ENCODE measurements around the gene ZNF227. TPM values are rescaled to one million over a fixed set of nuclear protein-coding genes. Genes with fewer than 3 reads are reported as not detected.
A peak's percentile ranks its signal among the peaks of the same experiment; 100 is the strongest.
"Not testable (repeated sequence)": the region's sequence is repeated elsewhere in the genome, so short reads cannot be mapped to it uniquely, and the experiment has no call there.

Gene ZNF227
- total RNA-seq, 1 experiment from 2014 or later = 18.5 TPM

DNA sequence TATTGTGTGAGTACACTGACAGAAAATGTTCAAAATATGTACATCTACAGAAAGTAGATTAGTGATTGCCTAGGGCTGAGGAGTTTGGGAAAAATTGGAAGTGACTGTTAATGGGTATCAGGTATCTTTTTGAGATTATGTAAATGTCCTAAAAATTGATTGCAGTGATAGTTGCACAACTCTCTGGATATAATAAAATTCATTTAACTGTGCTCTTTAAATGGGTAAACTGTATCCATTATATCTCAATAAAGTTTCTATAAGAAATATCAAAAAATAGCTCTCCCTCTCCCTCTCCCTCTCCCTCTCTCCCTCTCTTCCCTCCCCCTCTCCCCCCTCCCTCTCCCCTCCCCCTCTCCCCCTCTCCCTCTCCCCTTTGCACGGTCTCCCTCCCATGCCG, 9.4 kb upstream of the ZNF227 start:
- peaks cover 16% of the 10 kb centered on the region for H3K36me3 Mint-ChIP-seq
- peaks cover 48% of the 10 kb centered on the region for H3K9me3 Mint-ChIP-seq
- DNase-seq (ENCODE audit: low spot score) (no peak), ATAC-seq (no peak)
- TF ChIP-seq ZNF532 (CRISPR knock-in tag; IDR thresholded peaks at IDR 0.05; ENCODE audit: borderline replicate concordance) (no peak), ZNF512 (CRISPR knock-in tag; IDR thresholded peaks at IDR 0.05; ENCODE audit: borderline replicate concordance) (no peak), ZBTB21 (CRISPR knock-in tag; IDR thresholded peaks at IDR 0.05; ENCODE audit: borderline replicate concordance) (no peak), MXD4 (CRISPR knock-in tag; IDR thresholded peaks at IDR 0.05; ENCODE audit: borderline replicate concordance) (no peak), ZNF671 (CRISPR knock-in tag; IDR thresholded peaks at IDR 0.05) (no peak), ARID4B (CRISPR knock-in tag; IDR thresholded peaks at IDR 0.05; ENCODE audit: borderline replicate concordance) (no peak), ZMAT4 (CRISPR knock-in tag; IDR thresholded peaks at IDR 0.05) (no peak)
- TF ChIP-seq, protein P1, sequence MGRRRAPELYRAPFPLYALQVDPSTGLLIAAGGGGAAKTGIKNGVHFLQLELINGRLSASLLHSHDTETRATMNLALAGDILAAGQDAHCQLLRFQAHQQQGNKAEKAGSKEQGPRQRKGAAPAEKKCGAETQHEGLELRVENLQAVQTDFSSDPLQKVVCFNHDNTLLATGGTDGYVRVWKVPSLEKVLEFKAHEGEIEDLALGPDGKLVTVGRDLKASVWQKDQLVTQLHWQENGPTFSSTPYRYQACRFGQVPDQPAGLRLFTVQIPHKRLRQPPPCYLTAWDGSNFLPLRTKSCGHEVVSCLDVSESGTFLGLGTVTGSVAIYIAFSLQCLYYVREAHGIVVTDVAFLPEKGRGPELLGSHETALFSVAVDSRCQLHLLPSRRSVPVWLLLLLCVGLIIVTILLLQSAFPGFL (CRISPR knock-in tag; IDR thresholded peaks at IDR 0.05; ENCODE audit: borderline replicate concordance) = no peak
- ChIA-PET CTCF (no interaction called here), POLR2A (no interaction called here)
- H3K4me3 Mint-ChIP-seq = no peak overlapping the region
- H3K4me1 Mint-ChIP-seq = peaks cover 2% of the 10 kb centered on the region; the same call in 1 of the 2 replicates
- no peak overlapping the region for H3K27ac Mint-ChIP-seq
- H3K27me3 Mint-ChIP-seq (ENCODE audit: low read depth) = peaks cover 26% of the 10 kb centered on the region

DNA sequence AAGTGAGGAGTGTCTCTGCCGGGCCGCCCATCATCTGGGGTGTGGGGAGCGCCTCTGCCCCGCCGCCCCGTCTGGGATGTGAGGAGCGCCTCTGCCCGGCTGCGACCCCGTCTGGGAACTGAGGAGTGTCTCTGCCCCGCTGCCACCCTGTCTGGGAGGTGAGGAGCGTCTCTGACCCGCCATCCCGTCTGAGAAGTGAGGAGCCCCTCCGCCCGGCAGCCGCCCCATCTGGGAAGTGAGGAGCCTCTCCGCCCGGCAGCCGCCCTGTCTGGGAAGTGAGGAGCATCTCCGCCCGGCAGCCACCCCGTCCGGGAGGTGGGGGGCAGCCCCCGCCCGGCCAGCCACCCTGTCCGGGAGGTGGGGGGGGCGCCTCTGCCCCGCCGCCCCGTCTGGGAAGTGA, 8.5 kb upstream of the ZNF227 start:
- POLR2A ChIA-PET; H3K27ac Mint-ChIP-seq; DNase-seq (ENCODE audit: low spot score); CTCF ChIA-PET; ATAC-seq; H3K4me1 Mint-ChIP-seq; H3K4me3 Mint-ChIP-seq: not testable (repeated sequence)
- Mint-ChIP-seq H3K27me3 (ENCODE audit: low read depth) (peaks cover 26% of the 10 kb centered on the region), H3K9me3 (peaks cover 47% of the 10 kb centered on the region), H3K36me3 (peaks cover 14% of the 10 kb centered on the region)

- ATAC-seq (no peak), DNase-seq (ENCODE audit: low spot score) (no peak)
- Mint-ChIP-seq H3K9me3 (peaks cover 43% of the 10 kb centered on the region), H3K4me1 (peaks cover 2% of the 10 kb centered on the region; the same call in 1 of the 2 replicates), H3K27ac (no peak overlapping the region), H3K4me3 (no peak overlapping the region), H3K36me3 (peaks cover 11% of the 10 kb centered on the region), H3K27me3 (ENCODE audit: low read depth) (peaks cover 31% of the 10 kb centered on the region)
- TF ChIP-seq PRDM15 (CRISPR knock-in tag; IDR thresholded peaks at IDR 0.05) (no peak), ZMAT4 (CRISPR knock-in tag; IDR thresholded peaks at IDR 0.05) (no peak), GTF2I (CRISPR knock-in tag; conservative IDR thresholded peaks at IDR 0.05) (no peak), GABPB1 (CRISPR knock-in tag; IDR thresholded peaks at IDR 0.05) (no peak), HMGA2 (CRISPR knock-in tag; IDR thresholded peaks at IDR 0.05) (peak; percentile 86)
- TF ChIP-seq, protein P2, sequence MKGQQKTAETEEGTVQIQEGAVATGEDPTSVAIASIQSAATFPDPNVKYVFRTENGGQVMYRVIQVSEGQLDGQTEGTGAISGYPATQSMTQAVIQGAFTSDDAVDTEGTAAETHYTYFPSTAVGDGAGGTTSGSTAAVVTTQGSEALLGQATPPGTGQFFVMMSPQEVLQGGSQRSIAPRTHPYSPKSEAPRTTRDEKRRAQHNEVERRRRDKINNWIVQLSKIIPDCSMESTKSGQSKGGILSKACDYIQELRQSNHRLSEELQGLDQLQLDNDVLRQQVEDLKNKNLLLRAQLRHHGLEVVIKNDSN (CRISPR knock-in tag; IDR thresholded peaks at IDR 0.05) = no peak
- ChIA-PET CTCF (no interaction called here), POLR2A (no interaction called here)
Observed at GRCh38 chr19:44204772-44205171, 7.6 kb upstream of the ZNF227 start.

All from WTC11 (cell line).